Activated T-helper 1 cell treated with Interleukin-2 at 50 U/mL for 16 hours (primary cell): ENCODE data around the gene IFI44L.

ENCODE experiments used
- DNase-seq: peaks from one replicate; pipeline ENCODE4 v3.0.0-alpha.2; 2020; ENCODE audit warnings: low read depth

The IFI44L gene

GRCh38 chr1:78641558-78641957 is 21.3 kb downstream of the IFI44L start:
- DNase-seq, result no peak

- DNase-seq, result no peak
Measured at GRCh38 chr1:78645723-78646122, 25.5 kb downstream of the IFI44L start.

GRCh38 chr1:78647238-78647637 is 27.0 kb downstream of the IFI44L start:
- DNase-seq, result no peak

DNA sequence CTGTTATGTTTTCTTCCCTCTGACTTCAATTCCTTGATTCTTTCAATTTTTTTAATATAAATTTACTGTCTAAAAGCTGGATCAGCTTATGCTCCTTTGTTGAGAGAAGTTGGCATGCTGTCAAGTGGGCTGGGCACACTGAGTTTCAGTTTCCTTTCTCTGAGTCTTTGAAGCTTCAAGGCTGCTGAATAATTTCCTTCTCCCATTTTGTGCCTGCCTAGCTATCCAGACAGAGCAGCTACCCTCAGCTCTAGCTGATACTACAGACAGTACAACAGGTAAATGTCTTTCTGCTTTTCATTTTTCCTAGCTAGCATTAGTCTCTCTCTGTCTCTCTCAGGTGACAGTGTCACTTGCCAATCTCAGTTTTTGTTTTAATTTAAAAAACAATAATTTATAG is 29.4 kb downstream of the IFI44L start, which contains the start of gene IFI44:
IFI44 (plus strand) TSS at position 204 of the 400 bp plus-strand sequence. CDS start 365 bp downstream, outside the sequence.
- DNase-seq, result peak; percentile 47

GRCh38 chr1:78650114-78650660 is 29.9 kb downstream of the IFI44L start:
- no peak for DNase-seq

- no peak for DNase-seq
Measured at GRCh38 chr1:78651241-78651640, 31.0 kb downstream of the IFI44L start.

DNA sequence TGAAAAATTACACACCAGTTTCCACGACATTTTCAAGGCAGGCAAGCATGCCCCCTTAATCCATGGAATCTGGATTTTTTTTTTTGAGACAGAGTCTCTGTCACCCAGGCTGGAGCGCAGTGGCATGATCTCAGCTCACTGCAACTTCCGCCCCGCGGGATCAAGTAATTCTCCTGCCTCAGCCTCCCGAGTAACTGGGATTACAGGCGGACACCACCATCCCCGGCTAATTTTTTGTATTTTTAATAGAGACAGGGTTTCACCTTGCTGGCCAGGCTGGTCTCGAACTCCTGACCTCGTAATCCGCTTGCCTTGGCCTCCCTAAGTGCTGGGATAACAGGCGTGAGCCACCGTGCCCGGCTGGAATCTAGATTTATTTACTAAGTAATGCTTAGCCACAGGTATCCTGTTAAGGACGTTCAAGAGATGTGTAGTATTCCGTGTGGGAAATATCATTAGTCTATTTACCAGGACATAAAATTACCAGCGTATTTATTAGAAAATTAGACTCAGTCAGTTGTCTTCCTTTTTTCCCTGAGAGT is 31.8 kb downstream of the IFI44L start:
- DNase-seq, result no peak

DNA sequence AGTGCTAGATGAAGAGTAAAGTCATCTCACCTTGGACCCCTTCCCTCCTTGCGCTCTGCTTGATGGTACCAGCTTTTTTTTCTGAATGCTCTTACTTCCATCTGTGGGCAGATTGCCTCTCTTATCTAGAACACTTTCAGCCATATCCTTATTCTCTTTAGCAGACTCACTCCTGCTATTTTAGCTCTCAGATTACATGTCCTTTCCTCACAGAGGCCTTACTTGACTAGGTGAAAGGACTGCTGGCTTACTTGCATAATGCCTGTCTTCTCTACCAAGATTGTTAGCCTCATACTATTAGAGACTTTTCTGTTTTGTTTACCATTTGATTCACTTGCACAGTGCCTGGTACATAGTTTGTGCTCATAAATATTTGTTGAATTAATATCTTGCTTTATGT is 38.7 kb downstream of the IFI44L start:
- no peak for DNase-seq

GRCh38 chr1:78663923-78664322 is 43.7 kb downstream of the IFI44L start:
- no peak for DNase-seq

- no peak for DNase-seq
Measured at GRCh38 chr1:78664763-78665162, 44.5 kb downstream of the IFI44L start.

- DNase-seq, result no peak
Measured at GRCh38 chr1:78665809-78666208, 45.6 kb downstream of the IFI44L start.

- DNase-seq, result no peak
Measured at GRCh38 chr1:78667939-78668338, 47.7 kb downstream of the IFI44L start.

DNA sequence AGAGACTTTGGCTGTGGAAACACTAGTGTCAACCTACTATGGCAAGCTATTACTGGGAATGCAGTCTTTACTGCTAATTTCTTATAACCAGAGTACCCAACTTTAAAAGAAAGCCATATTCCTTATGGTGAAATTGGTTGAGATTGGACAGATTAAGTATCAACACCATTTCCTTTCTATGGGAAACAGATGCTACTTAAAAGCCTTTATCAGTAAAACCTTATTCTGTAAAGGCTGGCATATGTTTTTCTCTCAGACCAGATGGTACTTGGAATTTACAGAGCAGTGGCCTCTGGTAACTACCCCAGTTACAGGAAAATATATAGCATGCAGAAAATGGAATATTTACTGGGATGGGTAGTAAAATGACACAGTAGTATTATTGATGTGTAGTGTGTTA is 48.2 kb downstream of the IFI44L start:
- DNase-seq, result no peak

- DNase-seq, result no peak
Measured at GRCh38 chr1:78672428-78672827, 52.2 kb downstream of the IFI44L start.

DNA sequence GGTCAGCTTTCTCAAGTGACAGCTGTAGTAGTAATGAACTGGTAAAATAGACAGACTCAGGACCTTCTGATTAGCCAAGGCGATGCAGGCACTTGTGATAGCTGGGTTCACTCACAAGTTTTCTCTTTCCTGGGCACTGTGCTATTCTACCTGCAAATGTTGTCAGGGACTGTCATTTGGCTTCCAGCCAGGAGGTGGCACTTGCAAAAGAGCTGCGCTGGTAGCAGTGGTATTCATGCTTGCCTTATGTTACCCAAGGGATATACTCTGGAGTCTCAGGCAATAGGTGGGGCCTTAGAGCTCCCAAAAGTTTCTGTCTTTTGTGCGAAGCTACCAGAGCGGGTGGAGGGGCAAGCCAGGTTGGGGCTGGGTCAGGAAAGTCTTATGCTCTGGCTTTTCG is 52.9 kb downstream of the IFI44L start:
- no peak for DNase-seq

GRCh38 chr1:78676347-78676982 is 56.2 kb downstream of the IFI44L start:
- no peak for DNase-seq

GRCh38 chr1:78676993-78677392 is 56.7 kb downstream of the IFI44L start:
- no peak for DNase-seq

DNA sequence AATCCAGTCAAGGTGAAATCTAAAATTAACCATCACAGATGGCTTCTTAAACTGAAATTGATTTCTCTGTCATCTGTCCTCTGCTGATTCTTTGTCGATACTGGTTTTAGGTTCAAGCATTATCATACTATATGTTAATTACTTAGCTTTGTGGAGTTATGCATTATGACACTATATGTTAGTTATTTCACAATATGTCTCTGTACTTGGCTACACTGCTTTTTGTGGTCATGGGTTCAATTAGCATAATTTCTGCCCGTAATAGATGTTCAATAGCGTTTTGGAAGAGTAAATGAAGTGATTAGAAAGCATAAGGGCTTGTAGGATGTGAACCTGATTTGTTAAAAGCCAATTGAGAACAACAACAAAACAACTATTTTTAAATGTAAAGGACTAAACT is 57.5 kb downstream of the IFI44L start:
- no peak for DNase-seq

DNA sequence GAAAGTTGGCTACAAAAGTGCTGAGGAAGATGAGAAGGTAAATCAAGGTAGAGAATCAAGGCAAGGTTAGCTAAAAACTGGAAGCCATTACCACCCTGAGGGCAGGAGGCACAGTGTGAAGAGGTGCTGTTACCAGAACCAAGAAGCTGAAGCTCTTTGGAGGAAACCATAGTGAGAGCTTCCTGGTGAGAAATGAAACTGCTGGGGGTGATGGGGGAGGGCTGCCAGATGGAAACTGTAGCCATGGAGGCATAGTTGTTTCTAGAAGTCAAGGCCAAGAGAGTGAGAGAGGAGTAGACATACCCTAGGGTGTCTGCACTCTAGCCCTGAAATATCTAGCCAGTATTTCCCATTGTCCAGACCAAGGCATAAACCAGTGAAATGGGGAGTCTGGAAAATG is 58.1 kb downstream of the IFI44L start:
- no peak for DNase-seq

DNA sequence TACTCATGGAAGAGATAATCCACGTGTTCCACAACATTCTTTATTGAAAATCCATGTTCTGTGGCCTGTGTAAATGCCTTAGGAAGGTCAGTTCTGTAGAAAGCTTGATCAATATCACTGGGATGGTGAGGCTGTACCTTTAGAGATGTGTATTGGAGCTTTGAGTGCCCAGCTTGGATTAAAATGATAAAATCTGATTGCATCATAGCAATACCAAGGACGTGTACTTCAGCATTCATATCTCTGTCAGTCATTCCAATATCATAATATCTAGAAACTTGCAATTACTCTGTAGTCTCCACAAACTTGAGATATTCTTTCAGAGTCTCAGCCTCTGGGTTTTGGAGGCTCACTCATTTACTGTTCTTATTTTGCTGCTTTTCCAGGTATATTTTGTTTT is 61.0 kb downstream of the IFI44L start:
- no peak for DNase-seq

DNA sequence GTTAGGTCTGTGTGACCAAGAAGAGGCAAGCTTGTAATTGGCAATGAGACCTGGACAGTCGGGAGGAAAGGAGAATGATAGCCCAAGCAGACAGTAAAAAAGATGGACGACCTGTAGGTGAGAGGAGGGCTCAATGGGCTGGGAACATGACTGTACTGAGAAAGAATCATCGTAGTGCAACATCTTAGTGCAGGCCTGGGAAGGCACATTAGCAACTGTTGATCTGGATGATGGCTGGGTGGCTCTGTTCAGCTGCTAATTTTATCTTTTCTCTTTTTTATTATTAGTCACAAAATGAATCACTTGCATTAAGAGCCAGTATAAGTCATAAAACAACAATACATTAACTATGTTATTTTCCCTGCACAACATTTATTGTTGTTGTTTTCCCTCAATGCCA is 62.2 kb downstream of the IFI44L start:
- no peak for DNase-seq

DNA sequence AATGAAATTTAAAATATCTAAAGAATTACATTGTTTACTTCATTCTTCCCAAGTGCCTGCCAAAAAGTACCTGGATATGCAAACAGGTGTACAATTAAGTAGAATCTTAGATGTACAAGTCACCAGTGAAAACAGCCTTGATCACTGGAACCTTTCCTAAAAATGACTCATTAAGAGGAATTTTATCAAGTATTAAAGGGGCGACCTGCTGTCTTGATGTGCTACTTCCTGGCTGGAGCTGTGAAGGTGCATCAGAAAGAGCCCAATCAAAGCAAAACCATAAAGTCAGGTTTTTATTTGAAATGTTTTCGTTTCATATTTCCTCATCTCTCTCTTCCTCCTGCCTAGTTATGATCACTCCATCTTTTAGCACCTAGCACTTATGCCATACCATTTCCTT is 62.8 kb downstream of the IFI44L start:
- no peak for DNase-seq

DNA sequence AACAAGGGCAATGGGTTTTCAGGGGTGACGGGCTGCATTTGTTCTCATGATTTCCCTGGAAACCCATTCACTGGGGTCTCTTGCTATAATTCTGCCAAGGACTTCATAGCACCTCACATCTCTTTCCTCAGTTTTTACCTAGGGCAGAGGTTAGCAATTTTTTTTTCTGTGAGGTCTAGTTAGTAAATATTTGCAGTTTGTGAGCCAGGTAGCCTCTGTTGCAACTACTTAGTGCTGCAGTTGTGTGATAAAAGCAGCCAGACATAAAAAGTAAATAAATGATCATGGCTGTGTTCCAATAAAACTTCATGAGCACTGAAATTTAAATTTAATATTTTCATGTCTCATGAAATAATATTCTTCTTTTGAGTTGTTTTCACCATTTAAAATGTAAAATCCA is 67.1 kb downstream of the IFI44L start:
- no peak for DNase-seq

GRCh38 chr1:78687914-78688313 is 67.7 kb downstream of the IFI44L start:
- DNase-seq, result no peak
